A549 (cell line): ENCODE data around the gene CSPG4. TPM values are rescaled to one million over a fixed set of nuclear protein-coding genes. Genes with fewer than 3 reads are reported as not detected.
"Not testable (repeated sequence)": the region's sequence is repeated elsewhere in the genome, so short reads cannot be mapped to it uniquely, and the experiment has no call there.

Source experiments
- ATAC-seq, 2 experiments: fragments of 200-7000 bp in 1 of 2; fragments of >200 bp in 1 of 2; cut with Nextera tagmentation in 1 of 2; cut with Tn5 transposase in 1 of 2; 3 replicates each; pipeline versions ENCODE4 v1.8.0 to v1.9.1; 2018 to 2020; ENCODE audit warnings: mild to moderate bottlenecking in 1 of 2, moderate library complexity in 1 of 2
- CTCF ChIA-PET: fragments of 300-600 bp; sonication (Branson Sonifier 250); formaldehyde crosslinking; extraction: SDS; loops from one replicate; lab custom pipeline; 2021; ENCODE audit warnings: antibody characterized with exemption, inconsistent platforms; lab: Yijun Ruan, JAX
- POLR2A ChIA-PET: fragments of 350-600 bp; formaldehyde crosslinking; extraction: SDS; loops from one replicate; lab custom pipeline; 2021; ENCODE audit warnings: antibody characterized with exemption, inconsistent platforms; lab: Yijun Ruan, JAX
- DNase-seq, 2 experiments: peaks; one replicate each; pipeline versions ENCODE4 v3.0.0 to v3.0.0-alpha.2; 2011 to 2016; ENCODE audit warnings: low read depth in 1 of 2, low spot score in 1 of 2
- FAIRE-seq: peaks from 2 replicates; lab custom pipeline; 2011; peaks lifted over from hg19 to GRCh38; lab: Jason Lieb, UNC
- H3K27ac ChIP-seq, 2 experiments: fragments of >200 bp; sonication (Bioruptor Twin); formaldehyde crosslinking; 3 replicates each; pipeline ENCODE4 v1.5.1; 2016 to 2017
- H3K4me1 ChIP-seq: fragments of >200 bp; sonication (Bioruptor Twin); formaldehyde crosslinking; 3 replicates; pipeline ENCODE4 v1.6.1; 2016
- H3K4me2 ChIP-seq: fragments of >200 bp; sonication (Bioruptor Twin); formaldehyde crosslinking; 3 replicates; pipeline ENCODE4 v1.6.1; 2016
- H3K4me3 ChIP-seq: fragments of >200 bp; sonication (Bioruptor Twin); formaldehyde crosslinking; 3 replicates; pipeline ENCODE4 v1.5.1; 2016
- H3K9me3 ChIP-seq: fragments of >200 bp; sonication (Bioruptor Twin); formaldehyde crosslinking; 3 replicates; pipeline ENCODE4 v1.6.1; 2016
- BHLHE40 ChIP-seq: IDR thresholded peaks from 2 replicates; pipeline ENCODE4 v1.6.1; 2012; ENCODE audit warnings: low read depth, low read length, inconsistent platforms
- CHD2 ChIP-seq: fragments of 150-350 bp; IDR thresholded peaks from 2 replicates; pipeline ENCODE4 v1.6.1; 2014; ENCODE audit warnings: low read length; ENCODE audit not compliant: partially characterized antibody
- CTCF ChIP-seq: fragments of >200 bp; sonication (Bioruptor Twin); formaldehyde crosslinking; IDR thresholded peaks from 3 replicates; pipeline ENCODE4 v1.5.1; 2016
- FOSB ChIP-seq: fragments of 250-450 bp; sonication (Bioruptor Pico); IDR thresholded peaks from 2 replicates; pipeline ENCODE4 v1.5.0; 2020; ENCODE audit warnings: mild to moderate bottlenecking, moderate library complexity
- FOSL2 ChIP-seq, 2 experiments: fragments of 450-650 bp in 1 of 2; fragments of >200 bp in 1 of 2; sonication (Bioruptor Twin) in 1 of 2; formaldehyde crosslinking; IDR thresholded peaks; 2 replicates each; pipeline versions ENCODE4 v1.5.0 to v1.6.1; 2016 to 2020; ENCODE audit warnings: mild to moderate bottlenecking in 1 of 2, moderate library complexity in 1 of 2
- HDAC2 ChIP-seq: fragments of 200-600 bp; sonication (generic); IDR thresholded peaks from 2 replicates; pipeline ENCODE4 v1.6.1; 2016
- HMGXB4 ChIP-seq: fragments of 250-450 bp; sonication (Bioruptor Pico); IDR thresholded peaks from 2 replicates; pipeline ENCODE4 v1.5.0; 2021; ENCODE audit warnings: mild to moderate bottlenecking, moderate library complexity, borderline replicate concordance
- HOXA7 ChIP-seq: fragments of 250-450 bp; sonication (Bioruptor Pico); IDR thresholded peaks from 2 replicates; pipeline ENCODE4 v1.5.0; 2020; ENCODE audit warnings: mild to moderate bottlenecking, moderate library complexity
- HOXB5 ChIP-seq: fragments of 250-450 bp; sonication (Bioruptor Pico); IDR thresholded peaks from 2 replicates; pipeline ENCODE4 v1.5.0; 2020; ENCODE audit warnings: mild to moderate bottlenecking, moderate library complexity
- JUNB ChIP-seq: fragments of >200 bp; sonication (Bioruptor Twin); formaldehyde crosslinking; IDR thresholded peaks from 2 replicates; pipeline ENCODE4 v1.6.1; 2016
- MAFK ChIP-seq: fragments of 450-650 bp; IDR thresholded peaks from 2 replicates; pipeline ENCODE4 v1.6.1; 2014; ENCODE audit not compliant: partially characterized antibody
- MAX ChIP-seq: IDR thresholded peaks from 2 replicates; pipeline ENCODE4 v1.6.1; 2012
- MAZ ChIP-seq: fragments of 150-350 bp; IDR thresholded peaks from 2 replicates; pipeline ENCODE4 v1.6.1; 2014; ENCODE audit warnings: antibody characterized with exemption, low read depth, low read length, borderline replicate concordance
- RAD21 ChIP-seq, 2 experiments: fragments of >200 bp in 1 of 2; sonication (Bioruptor Twin) in 1 of 2; formaldehyde crosslinking in 1 of 2; IDR thresholded peaks in 1 of 2; conservative IDR thresholded peaks in 1 of 2; 2 replicates in 1 of 2; 3 replicates in 1 of 2; pipeline ENCODE4 v1.6.1; 2012 to 2018; ENCODE audit warnings: inconsistent platforms in 1 of 2
- ZC3H11A ChIP-seq: fragments of 450-650 bp; IDR thresholded peaks from 2 replicates; pipeline ENCODE4 v1.6.1; 2014; ENCODE audit warnings: antibody characterized with exemption, mild to moderate bottlenecking
- ZNF302 ChIP-seq: fragments of 250-450 bp; sonication (Bioruptor Pico); IDR thresholded peaks from 2 replicates; pipeline ENCODE4 v1.9.0; 2021; ENCODE audit warnings: inconsistent platforms, mild to moderate bottlenecking, moderate library complexity
- WGBS: methylation state at CpG from one replicate; pipeline ENCODE4 v1.1.6; 2017; ENCODE audit errors: missing lambda C conversion rate; 5-methylcytosine and 5-hydroxymethylcytosine counted together
- polyA plus RNA-seq, 4 experiments: library from polyadenylated mRNA; depleted of rRNA in 3 of 4; stranded (reverse); fragments of >200 nt; fragmentation: RNase III in 1 of 4; extraction: RNeasy Plus Mini Kit Qiagen cat#74134 plus additional on column Dnase treatment in 1 of 4; gene quantifications; 2 replicates in 3 of 4; 3 replicates in 1 of 4; pipeline ENCODE4 v1.2.3, GENCODE V29; 2011 to 2017

The CSPG4 gene
- polyA plus RNA-seq, 2 of the 4 experiments (the other 2 are of a cell fraction): 0.01 to 0.06 TPM

- Histone ChIP-seq H3K4me3 (no peak overlapping the region), H3K4me2 (peak overlapping the region; percentile 50), H3K27ac (peak overlapping the region; percentile 39 to 81; a peak in 4 of 6 replicates), H3K4me1 (peaks cover 19% of the 10 kb centered on the region), H3K9me3 (no peaks in the 10 kb centered on the region)
- TF ChIP-seq RAD21 (conservative IDR thresholded peaks at IDR 0.05 in 1 of 2, IDR thresholded peaks at IDR 0.05 in 1 of 2) (peak in 1 of 2 experiments; percentile 26; a peak in 1 of 5 replicates), CTCF (0 out of 3 replicates have a peak, but pooled peaks have one; percentile 20), MAFK (peak; percentile 64), MAZ (no peak), JUNB (no peak), ZNF302 (no peak), MAX (peak; percentile 39; the same call in 1 of the 2 replicates), FOSL2 (IDR thresholded peaks at IDR 0.05) (no peak), FOSL2 (CRISPR knock-in tag; IDR thresholded peaks at IDR 0.05) (no peak), HOXB5 (CRISPR knock-in tag) (no peak), HMGXB4 (no peak)
- ATAC-seq (peak; percentile 71 to 86), FAIRE-seq (no peak), DNase-seq (peak; percentile 60 to 71)
- WGBS: 52% methylated on average over 20 of the region's 20 CpGs
- POLR2A ChIA-PET: no interaction called here
- CTCF ChIA-PET: interaction anchor here (0.6 to 3.3 kb wide), 15 partner anchors 8 to 327 kb away, joined by 3 to 26 read pairs (median 6); a partner anchor contains a TSS
Measured at GRCh38 chr15:75694241-75695182, 18.1 kb downstream of the CSPG4 start.

- H3K4me2 ChIP-seq: peak overlapping the region; percentile 50
- peaks cover 19% of the 10 kb centered on the region for H3K4me1 ChIP-seq
- H3K27ac ChIP-seq: peak overlapping the region; percentile 39 to 81; a peak in 4 of 6 replicates
- 82% methylated on average over 14 of the region's 14 CpGs for WGBS
- no peak overlapping the region for H3K4me3 ChIP-seq
- ChIA-PET CTCF (interaction anchor here (1.0 to 3.3 kb wide), 12 partner anchors 8 to 326 kb away, joined by 3 to 26 read pairs (median 6); partner anchors contain the start of gene SNUPN), POLR2A (no interaction called here)
- FAIRE-seq (no peak), DNase-seq (no peak), ATAC-seq (no peak)
- H3K9me3 ChIP-seq: no peaks in the 10 kb centered on the region
- TF ChIP-seq HOXA7 (CRISPR knock-in tag) (no peak), MAZ (no peak), BHLHE40 (no peak), HDAC2 (no peak), ZC3H11A (no peak), CHD2 (no peak), FOSB (CRISPR knock-in tag) (no peak)
Measured at GRCh38 chr15:75693501-75694240, 19.0 kb downstream of the CSPG4 start.

GRCh38 chr15:75693028-75693427 lies 19.6 kb downstream of the CSPG4 start:
- POLR2A ChIA-PET, FAIRE-seq, ATAC-seq, H3K4me3 ChIP-seq, H3K9me3 ChIP-seq, H3K4me2 ChIP-seq, DNase-seq: not testable (repeated sequence)
- peak overlapping the region in 1 of 2 experiments; percentile 81; a peak in 1 of 6 replicates for H3K27ac ChIP-seq
- WGBS: 88% methylated on average over 11 of the region's 15 CpGs
- H3K4me1 ChIP-seq: peaks cover 19% of the 10 kb centered on the region
- CTCF ChIA-PET: interaction anchor here (1.0 to 3.3 kb wide), 7 partner anchors 10 to 326 kb away, joined by 3 to 26 read pairs (median 6); partner anchors contain the start of gene SNUPN

- not testable (repeated sequence) for DNase-seq
- CTCF ChIA-PET: interaction anchor here (1.4 kb wide), 1 partner anchor 9 kb away, joined by 3 read pairs; no protein-coding TSS in a partner anchor
Measured at GRCh38 chr15:75692311-75692710, 20.3 kb downstream of the CSPG4 start.

GRCh38 chr15:75689429-75689828 lies 23.2 kb downstream of the CSPG4 start:
- CTCF ChIA-PET: interaction anchor here (0.9 to 3.1 kb wide), 3 partner anchors 9 to 114 kb away, joined by 3 to 20 read pairs (median 7); no protein-coding TSS in a partner anchor
- WGBS: 80% methylated on average over 20 of the region's 20 CpGs
- ATAC-seq, H3K9me3 ChIP-seq, H3K4me2 ChIP-seq, POLR2A ChIA-PET, H3K4me1 ChIP-seq, DNase-seq, H3K4me3 ChIP-seq, FAIRE-seq, H3K27ac ChIP-seq: not testable (repeated sequence)

More at GRCh38 chr15:75692311-75692710, 20.3 kb downstream of the CSPG4 start:
- H3K27ac ChIP-seq, H3K4me3 ChIP-seq, H3K4me2 ChIP-seq, POLR2A ChIA-PET, ATAC-seq, FAIRE-seq, H3K9me3 ChIP-seq: not testable (repeated sequence)
- H3K4me1 ChIP-seq: peaks cover 19% of the 10 kb centered on the region
- WGBS: 39% methylated on average over 4 of the region's 4 CpGs
